Activated naive CD8-positive, alpha-beta T cell treated with anti-CD3 and anti-CD28 coated beads, Interleukin-2, amount 10 ng/mL, durations not matched to agents 7 days and 5 days (primary cell): Measurements from ENCODE around the gene TCTN1. TPM values are rescaled to one million over a fixed set of nuclear protein-coding genes. Genes with fewer than 3 reads are reported as not detected.

Experiments
- ATAC-seq: fragments of 150-1000 bp; cut with Tn5 transposase; one replicate; pipeline ENCODE4 v1.10.0; 2021; ENCODE audit warnings: low read depth, moderate library complexity
- POLR2A ChIA-PET: fragments of 350-600 bp; sonication (Branson Sonifier 250); formaldehyde crosslinking; loops from one replicate; lab custom pipeline; 2021; ENCODE audit warnings: antibody characterized with exemption; lab: Charles Lee
- DNase-seq: peaks from one replicate; pipeline ENCODE4 v3.0.0; 2021
- H3K27ac Mint-ChIP-seq: one replicate; pipeline ENCODE4 v1.8.0; 2022; ENCODE audit warnings: mild to moderate bottlenecking, mixed read lengths
- H3K27me3 Mint-ChIP-seq: one replicate; pipeline ENCODE4 v1.8.0; 2022; ENCODE audit warnings: mild to moderate bottlenecking, moderate library complexity, mixed read lengths
- H3K36me3 Mint-ChIP-seq: one replicate; pipeline ENCODE4 v1.8.0; 2021; ENCODE audit warnings: mild to moderate bottlenecking, mixed read lengths
- H3K4me1 Mint-ChIP-seq: one replicate; pipeline ENCODE4 v1.8.0; 2021; ENCODE audit warnings: mixed read lengths
- H3K4me3 Mint-ChIP-seq: one replicate; pipeline ENCODE4 v1.8.0; 2022; ENCODE audit warnings: mild to moderate bottlenecking, moderate library complexity, mixed read lengths
- H3K9me3 Mint-ChIP-seq: one replicate; pipeline ENCODE4 v1.8.0; 2021; ENCODE audit warnings: mixed read lengths
- total RNA-seq, 2 experiments: library from RNA; stranded (reverse); gene quantifications; one replicate each; pipeline ENCODE4 v1.2.3, GENCODE V29; 2021

Gene TCTN1
- total RNA-seq, 2 experiments from 2014 or later: 10.1 to 10.3 TPM

GRCh38 chr12:110694330-110694901 is 80.5 kb downstream of the TCTN1 start:
- Mint-ChIP-seq H3K27ac (peak overlapping the region; percentile 39), H3K4me1 (peaks cover 34% of the 10 kb centered on the region), H3K36me3 (no peaks in the 10 kb centered on the region), H3K27me3 (no peaks in the 10 kb centered on the region), H3K9me3 (no peaks in the 10 kb centered on the region), H3K4me3 (no peak overlapping the region)
- DNase-seq (no peak), ATAC-seq (no peak)
- POLR2A ChIA-PET: interaction anchor here (1.2 kb wide), 1 partner anchor 89 kb away, joined by 4 read pairs; no protein-coding TSS in a partner anchor

GRCh38 chr12:110696283-110696682 is 82.4 kb downstream of the TCTN1 start:
- H3K4me3 Mint-ChIP-seq: no peak overlapping the region
- ATAC-seq (no peak), DNase-seq (no peak)
- H3K9me3 Mint-ChIP-seq: no peaks in the 10 kb centered on the region
- H3K4me1 Mint-ChIP-seq: peaks cover 23% of the 10 kb centered on the region
- POLR2A ChIA-PET: no interaction called here
- no peaks in the 10 kb centered on the region for H3K36me3 Mint-ChIP-seq
- no peak overlapping the region for H3K27ac Mint-ChIP-seq
- no peaks in the 10 kb centered on the region for H3K27me3 Mint-ChIP-seq

- H3K4me1 Mint-ChIP-seq: peaks cover 15% of the 10 kb centered on the region
- H3K27ac Mint-ChIP-seq: peak overlapping the region; percentile 27
- ATAC-seq (no peak), DNase-seq (no peak)
- no peaks in the 10 kb centered on the region for H3K9me3 Mint-ChIP-seq
- H3K36me3 Mint-ChIP-seq: no peaks in the 10 kb centered on the region
- no peaks in the 10 kb centered on the region for H3K27me3 Mint-ChIP-seq
- POLR2A ChIA-PET: interaction anchor here (0.6 to 1.3 kb wide), 4 partner anchors 8 to 247 kb away, joined by 3 to 7 read pairs (median 4); partner anchors contain the start of gene ARPC3
- no peak overlapping the region for H3K4me3 Mint-ChIP-seq
These were observed 83.3 kb downstream of the TCTN1 start for GRCh38 chr12:110697236-110697635.

GRCh38 chr12:110698171-110698902 is 84.4 kb downstream of the TCTN1 start:
- Mint-ChIP-seq H3K36me3 (no peaks in the 10 kb centered on the region), H3K27me3 (no peaks in the 10 kb centered on the region), H3K4me3 (peak overlapping the region; percentile 51), H3K4me1 (peaks cover 13% of the 10 kb centered on the region), H3K9me3 (no peaks in the 10 kb centered on the region), H3K27ac (peak overlapping the region; percentile 94)
- DNase-seq (peak; percentile 76), ATAC-seq (peak; percentile 100)
- POLR2A ChIA-PET: interaction anchor here (0.6 to 1.3 kb wide), 5 partner anchors 9 to 265 kb away, joined by 3 to 7 read pairs (median 3); partner anchors contain the start of gene ARPC3

Other genes starting within 250 kb of the TCTN1 start
- 10 to 100 TPM; 63.0 to 67.1 TPM for gene ANAPC7, start 210.4 kb upstream of the TCTN1 start, total RNA-seq
- gene ARPC3, start 163.8 kb upstream of the TCTN1 start, total RNA-seq: 100 to 1,000 TPM; 361 to 371 TPM
- gene GPN3, start 145.9 kb upstream of the TCTN1 start, total RNA-seq: 10 to 100 TPM; 22.9 to 23.4 TPM
- 10 to 100 TPM; 20.0 to 21.6 TPM for gene FAM216A, start 145.3 kb upstream of the TCTN1 start, total RNA-seq
- 100 to 1,000 TPM; 132 to 138 TPM for gene VPS29, start 112.0 kb upstream of the TCTN1 start, total RNA-seq
- gene RAD9B, start 111.8 kb upstream of the TCTN1 start, total RNA-seq: 1 to 10 TPM; 1.8 to 2.3 TPM
- gene PPTC7, start 30.8 kb upstream of the TCTN1 start, total RNA-seq: 10 to 100 TPM; 28.3 to 30.0 TPM
- gene HVCN1, start 75.0 kb downstream of the TCTN1 start, total RNA-seq: 10 to 100 TPM; 20.3 to 21.0 TPM
- gene PPP1CC, start 128.8 kb downstream of the TCTN1 start, total RNA-seq: 100 to 1,000 TPM; 156 to 160 TPM
- gene CCDC63, start 232.9 kb downstream of the TCTN1 start, total RNA-seq: not detected